Measurements from ENCODE around the gene GABPB1.

The GABPB1 gene

GRCh38 chr15:50236433-50236832, 118.6 kb downstream of the GABPB1 start:
- DNase-seq = no peak

DNA sequence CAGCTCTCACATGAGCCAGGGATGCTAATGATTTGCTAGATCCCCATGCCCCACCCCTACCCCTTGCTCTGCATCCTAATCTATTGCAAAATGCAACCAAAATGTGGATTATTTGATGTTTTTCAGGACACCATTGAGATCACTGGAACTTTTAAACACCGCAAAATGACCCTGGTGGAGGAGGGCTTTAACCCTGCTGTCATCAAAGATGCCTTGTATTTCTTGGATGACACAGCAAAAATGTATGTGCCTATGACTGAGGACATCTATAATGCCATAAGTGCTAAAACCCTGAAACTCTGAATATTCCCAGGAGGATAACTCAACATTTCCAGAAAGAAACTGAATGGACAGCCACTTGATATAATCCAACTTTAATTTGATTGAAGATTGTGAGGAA, 119.2 kb downstream of the GABPB1 start:
- no peak for DNase-seq

DNA sequence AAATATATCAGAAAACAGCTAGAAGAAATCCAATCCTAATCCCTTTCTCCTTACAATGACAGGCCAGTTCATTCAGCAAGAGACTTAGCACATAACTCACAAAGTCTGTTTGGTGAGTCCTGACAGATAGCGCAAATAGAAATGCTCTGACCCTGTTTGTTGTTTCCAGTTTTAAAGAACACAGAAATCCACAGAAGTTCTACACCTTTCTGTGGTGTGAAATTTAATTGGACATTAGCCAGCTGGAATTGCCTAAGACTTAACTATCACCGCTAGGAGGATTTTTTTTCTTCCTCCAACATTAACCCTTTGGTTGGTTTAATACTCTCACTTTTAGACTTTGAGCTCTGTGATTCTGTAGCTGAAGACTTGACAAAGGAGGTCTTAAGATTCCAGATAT, 120.2 kb downstream of the GABPB1 start:
- no peak for DNase-seq

DNA sequence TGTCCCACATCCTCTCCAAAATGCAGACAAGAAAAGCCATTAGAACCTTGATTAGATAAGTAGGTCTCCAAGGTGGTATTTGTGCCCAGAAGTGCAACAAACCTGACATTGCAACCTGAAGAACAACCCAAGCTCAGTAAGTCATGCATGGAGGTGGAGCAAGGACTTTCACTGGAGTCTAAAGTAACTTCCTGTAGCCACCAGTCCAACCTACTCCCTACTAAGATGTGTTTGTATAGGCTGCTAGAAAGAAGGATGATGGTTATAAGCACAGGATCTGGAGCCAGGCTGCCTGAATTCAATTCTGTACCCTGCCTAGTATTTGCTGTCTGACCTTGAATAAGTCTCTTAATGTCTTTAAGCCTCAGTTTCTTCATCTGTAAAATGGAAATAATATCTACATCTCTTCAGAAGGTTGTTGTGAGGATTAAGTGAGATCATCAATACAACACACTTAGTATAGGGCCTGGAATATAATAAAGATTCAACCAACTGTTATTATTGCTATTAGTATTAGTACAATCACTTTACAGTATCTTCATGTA, 121.7 kb downstream of the GABPB1 start:
- DNase-seq = no peak

DNA sequence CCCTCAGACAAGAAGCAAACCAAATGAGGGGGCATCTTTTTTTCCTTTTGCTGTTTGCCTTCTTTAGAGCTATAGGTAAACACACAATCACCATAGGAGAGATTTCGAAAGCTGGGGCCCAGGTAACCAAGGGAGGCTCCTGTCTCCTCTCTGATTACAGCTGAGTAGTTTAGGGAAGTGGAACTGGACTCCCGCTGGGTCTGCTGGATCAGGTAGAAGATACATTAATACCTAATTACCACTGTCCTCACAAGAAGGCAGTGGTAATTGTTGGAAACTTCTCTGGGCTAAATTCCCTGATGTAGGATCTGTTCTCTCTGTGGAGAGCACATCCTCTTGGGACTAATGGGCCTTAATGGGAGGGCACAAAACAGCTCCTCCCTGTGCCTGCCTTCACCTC, 122.2 kb downstream of the GABPB1 start:
- no peak for DNase-seq

DNA sequence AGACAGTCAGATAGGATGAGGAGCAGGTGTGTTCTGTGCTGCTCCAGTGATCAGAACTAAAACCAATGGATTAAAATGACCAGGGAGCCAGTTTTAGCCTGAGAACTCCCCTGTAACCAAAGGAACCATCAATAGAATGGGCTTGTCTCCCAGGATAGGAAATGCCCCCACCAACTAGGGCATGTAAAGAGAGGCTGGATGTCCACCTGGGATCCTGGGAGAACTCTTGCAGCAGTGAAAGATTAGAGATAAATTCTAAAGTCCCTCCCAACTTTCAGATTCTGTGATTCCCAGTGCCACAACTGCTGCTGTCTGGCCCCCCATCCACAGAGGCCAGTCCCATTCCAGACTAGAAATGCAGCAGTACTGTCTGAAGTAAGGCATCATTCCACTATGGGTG, 123.2 kb downstream of the GABPB1 start:
- no peak for DNase-seq

DNA sequence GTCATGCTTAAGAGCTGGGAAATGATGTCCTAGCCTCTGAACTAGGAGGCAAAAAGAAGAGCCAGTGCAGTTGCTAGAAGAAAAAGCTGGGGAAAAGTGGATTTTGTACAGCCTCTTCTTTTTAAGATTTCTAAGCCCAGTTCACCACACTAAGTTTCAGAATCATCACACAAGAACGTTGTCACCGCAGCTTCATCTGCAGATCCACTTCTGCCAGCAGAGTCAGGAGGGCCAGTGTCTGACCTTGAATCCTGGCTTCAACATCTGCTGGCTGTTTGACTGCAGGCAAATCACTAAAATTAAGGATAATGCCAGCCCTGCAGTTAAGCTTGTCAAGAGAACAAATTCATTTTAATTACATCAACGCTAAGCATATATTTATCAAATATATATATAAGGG, 125.7 kb downstream of the GABPB1 start:
- no peak for DNase-seq

DNA sequence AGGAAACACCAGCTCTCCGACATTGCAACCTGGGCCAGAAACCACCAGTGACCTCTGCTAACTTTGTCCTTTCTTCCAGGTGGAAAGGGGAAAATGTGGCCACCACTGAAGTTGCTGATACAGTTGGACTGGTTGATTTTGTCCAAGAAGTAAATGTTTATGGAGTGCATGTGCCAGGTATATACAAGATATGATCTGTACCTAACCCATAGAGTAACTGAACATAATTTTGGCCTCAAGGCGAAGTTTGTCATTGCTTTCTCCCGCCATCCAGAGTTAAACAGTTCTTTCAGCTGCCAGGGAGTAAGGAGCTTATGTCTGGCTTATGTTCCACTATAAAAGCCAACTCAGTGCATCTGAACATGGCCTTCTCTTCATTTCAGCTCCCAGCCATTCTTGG, 126.1 kb downstream of the GABPB1 start:
- no peak for DNase-seq

DNA sequence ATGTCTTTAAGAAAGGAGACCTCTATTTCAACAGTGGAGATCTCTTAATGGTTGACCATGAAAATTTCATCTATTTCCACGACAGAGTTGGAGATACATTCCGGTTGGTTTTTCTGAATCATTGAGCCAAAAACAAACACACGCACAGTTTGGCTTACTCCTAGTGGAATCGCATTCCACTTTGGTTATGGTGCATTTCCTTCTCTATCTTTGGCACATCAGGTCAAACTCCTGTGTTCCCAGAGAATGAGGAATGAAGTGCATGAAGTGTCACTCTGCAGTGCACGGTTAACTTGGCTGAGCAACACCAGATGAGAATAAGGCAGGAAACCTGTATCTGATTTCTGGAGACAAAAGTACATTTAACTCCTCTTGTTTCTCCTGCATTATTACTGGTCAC, 127.9 kb downstream of the GABPB1 start:
- no peak for DNase-seq

GRCh38 chr15:50225938-50226337, 129.1 kb downstream of the GABPB1 start:
- DNase-seq = no peak
